ENCODE results near the gene MAP3K5. TPM values are rescaled to one million over a fixed set of nuclear protein-coding genes. Genes with fewer than 3 reads are reported as not detected.
A peak's percentile ranks its signal among the peaks of the same experiment; 100 is the strongest.

Gene MAP3K5
- total and polyA plus RNA-seq, 9 of the 15 experiments (the other 6 are each of a cell fraction or from before 2014, with no cell fraction given): 2.2 to 13.0 (median 9.9) TPM

DNA sequence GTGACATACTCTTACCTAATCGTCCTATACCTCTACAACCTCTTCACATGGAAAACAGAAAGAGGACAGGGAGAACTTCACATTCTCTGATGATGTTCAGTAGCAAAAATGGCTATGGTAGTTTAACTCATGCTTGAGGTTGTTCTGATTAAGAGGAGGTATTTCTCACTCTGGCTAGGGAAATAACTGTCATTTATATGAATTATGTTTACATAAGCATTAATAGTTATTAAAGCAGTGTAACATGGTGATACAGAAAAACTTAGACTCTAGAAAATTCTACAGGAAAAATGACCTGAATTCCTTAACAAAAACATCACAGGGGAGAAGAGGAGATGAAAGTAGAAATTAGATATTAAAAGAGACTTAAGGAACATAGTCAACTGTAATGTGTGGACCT, 57.3 kb downstream of the MAP3K5 start:
- ChIA-PET CTCF (ENCODE audit: low intra/inter-chr PET ratio) (no interaction called here), POLR2A (interaction anchor here (1.2 kb wide), 1 partner anchor 29 kb away, joined by 4 read pairs; no protein-coding TSS in a partner anchor)
- ATAC-seq: no peak
- in situ Hi-C loops (cut with MboI) (no loop called here), intact Hi-C loops (cut with micrococcal nuclease) (loop anchor here (5.0 kb wide), 1 partner anchor 93 kb away; no protein-coding TSS in a partner anchor)
- no peak for DNase-seq (ENCODE audit: extremely low read depth in 1 of 4, low spot score in 3 of 4)
- 50% methylated on average over 1 of the region's 1 CpG for WGBS (ENCODE audit: insufficient coverage, low coverage, missing lambda C conversion rate)
- Histone ChIP-seq H3K36me3 (ENCODE audit: control insufficient read depth, insufficient read depth, low read length) (no peaks in the 10 kb centered on the region), H3K9me3 (replicated peaks; ENCODE audit: control insufficient read depth, insufficient read depth, low read depth, low read length) (peaks cover 6% of the 10 kb centered on the region; the same call in 1 of the 2 replicates), H3K4me1 (replicated peaks in 1 of 2; ENCODE audit: control insufficient read depth in 2 of 2, insufficient read depth in 2 of 2, low read length in 2 of 2) (peaks cover 7 to 54% of the 10 kb centered on the region in 2 experiments), H3K9ac (ENCODE audit: insufficient read depth in 1 of 2, low read depth in 2 of 2, low read length in 2 of 2) (peak overlapping the region in 1 of 2 experiments; percentile 29; a peak in 2 of 4 replicates), H2AFZ (ENCODE audit: low read depth, low read length) (no peak overlapping the region), H3K27me3 (ENCODE audit: control insufficient read depth in 2 of 2, insufficient read depth in 2 of 2, low read length in 2 of 2) (no peaks in the 10 kb centered on the region), H3K4me2 (ENCODE audit: insufficient read depth, low read length) (no peak overlapping the region), H3K27ac (ENCODE audit: extremely low read depth, low read depth, low read length) (no peak overlapping the region), H3K4me3 (no peak overlapping the region), H3K9me1 (ENCODE audit: control insufficient read depth, insufficient read depth, low read length) (no peaks in the 10 kb centered on the region), H4K20me1 (replicated peaks; ENCODE audit: control insufficient read depth, insufficient read depth, low read length) (no peaks in the 10 kb centered on the region), H3K79me2 (ENCODE audit: control insufficient read depth, insufficient read depth, low read length) (peaks cover 83% of the 10 kb centered on the region)
- FAIRE-seq: no peak
- TF ChIP-seq ZSCAN32 (CRISPR knock-in tag; IDR thresholded peaks at IDR 0.05) (no peak), DACH1 (IDR thresholded peaks at IDR 0.05; ENCODE audit: partially characterized antibody) (peak; percentile 14), MAFG (tag; conservative IDR thresholded peaks at IDR 0.05) (peak; percentile 23; the same call in 1 of the 2 replicates), ZNF316 (IDR thresholded peaks at IDR 0.05) (peak; percentile 51), CBX5 (IDR thresholded peaks at IDR 0.05; ENCODE audit: borderline replicate concordance, low read depth) (no peak), ERF (CRISPR knock-in tag; IDR thresholded peaks at IDR 0.05) (no peak), E2F6 (IDR thresholded peaks at IDR 0.05; ENCODE audit: borderline replicate concordance in 1 of 2, extremely low read depth in 1 of 2, insufficient read depth in 1 of 2, insufficient read length in 1 of 2, low read depth in 1 of 2, low read length in 1 of 2, poor library complexity in 1 of 2, severe bottlenecking in 1 of 2) (no peak), ETV1 (tag; conservative IDR thresholded peaks at IDR 0.05; ENCODE audit: low read depth) (no peak)
- no TSS peak for BruUV-seq (replicated peaks)
